HG03469 (cell line): ENCODE results near the gene POR.
"Not testable (repeated sequence)": the region's sequence is repeated elsewhere in the genome, so short reads cannot be mapped to it uniquely, and the experiment has no call there.

Source experiments
- ATAC-seq: cut with Tn5 transposase; IDR thresholded peaks from one replicate; pipeline ENCODE4 v1.9.1; 2021; ENCODE audit warnings: mild to moderate bottlenecking, moderate library complexity, moderate number of reproducible peaks; ENCODE audit not compliant: unreplicated experiment

POR gene

DNA sequence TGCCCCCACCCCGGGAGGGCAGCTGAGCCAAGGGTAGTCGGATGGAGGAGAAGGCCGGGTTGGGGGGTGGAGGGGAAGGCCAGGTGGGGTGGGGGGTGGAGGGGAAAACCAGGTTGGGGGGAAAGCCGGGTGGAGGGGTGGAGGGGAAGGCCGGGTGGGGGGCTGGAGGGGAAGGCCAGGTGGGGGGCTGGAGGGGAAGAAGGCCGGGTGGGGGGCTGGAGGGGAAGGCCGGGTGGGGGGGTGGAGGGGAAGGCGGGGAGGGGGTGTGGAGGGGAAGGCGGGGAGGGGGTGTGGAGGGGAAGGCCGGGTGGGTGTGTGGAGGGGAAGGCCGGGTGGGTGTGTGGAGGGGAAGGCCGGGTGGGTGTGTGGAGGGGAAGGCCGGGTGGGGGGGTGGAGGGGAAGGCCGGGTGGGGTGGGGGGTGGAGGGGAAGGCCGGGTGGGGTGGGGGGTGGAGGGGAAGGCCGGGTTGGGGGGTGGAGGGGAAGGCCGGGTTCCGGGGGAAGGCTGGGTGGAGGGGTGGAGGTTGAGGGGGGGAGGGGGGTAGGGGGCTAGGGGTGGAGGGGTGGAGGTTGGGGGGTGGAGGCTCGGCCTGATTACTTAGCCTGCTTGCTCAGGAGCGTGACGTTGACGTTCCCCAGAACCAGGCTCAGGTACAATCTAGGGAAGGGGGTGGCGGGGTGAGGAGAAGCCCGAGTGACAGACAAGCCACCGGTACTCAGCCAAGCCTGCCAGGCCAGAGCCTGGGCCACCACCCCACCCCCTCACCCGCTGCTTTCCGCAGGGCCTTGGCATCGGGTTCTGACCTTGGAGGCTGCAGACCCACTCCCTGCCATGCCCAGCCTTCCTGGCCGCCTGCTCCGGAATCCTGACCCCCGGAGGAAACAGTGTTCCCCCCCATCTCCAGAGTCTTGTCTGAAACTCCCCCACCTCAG lies 73.9 kb downstream of the POR start:
- ATAC-seq = no peak

DNA sequence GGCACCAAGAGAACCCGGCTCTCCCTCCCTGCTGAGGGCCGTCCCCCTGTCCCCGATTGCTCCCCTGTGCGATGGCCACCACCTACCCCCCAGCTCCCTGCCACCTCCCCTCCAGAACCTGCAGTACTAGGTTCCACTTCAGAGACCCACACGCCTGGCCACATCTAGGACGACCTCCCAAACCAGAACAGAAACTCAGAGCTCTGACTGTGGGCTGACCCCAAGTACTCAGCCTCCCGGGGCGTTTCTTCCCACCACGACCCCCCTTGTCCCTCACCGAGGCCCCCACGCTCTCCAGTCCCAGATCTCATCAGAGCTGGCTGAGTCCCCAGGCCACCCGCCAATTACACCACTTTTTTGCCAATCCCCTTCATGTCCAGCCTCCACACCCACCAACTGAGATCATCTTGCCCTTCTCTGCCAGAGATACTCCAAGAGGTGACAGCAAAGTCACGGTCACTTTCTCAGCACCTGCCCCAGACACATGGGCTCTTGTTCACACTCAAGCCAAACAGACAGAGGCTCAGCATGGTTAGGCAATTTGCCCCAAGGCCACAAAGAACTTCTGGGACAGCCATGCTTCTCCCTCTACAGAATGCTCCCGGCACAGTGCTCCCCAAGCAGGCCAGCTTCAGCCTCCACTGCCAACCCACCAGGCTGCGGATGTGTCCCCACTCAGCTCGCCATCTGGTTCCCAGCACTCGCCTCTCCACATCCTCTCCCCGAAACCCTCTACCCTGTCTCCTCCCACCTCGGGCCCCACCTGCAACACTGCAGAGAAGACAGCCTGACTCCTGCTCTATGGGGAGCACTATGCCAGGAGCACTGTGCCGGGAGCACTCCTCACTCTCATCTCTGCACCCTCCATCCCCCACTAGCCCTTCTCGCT lies 74.8 kb downstream of the POR start:
- no peak for ATAC-seq

DNA sequence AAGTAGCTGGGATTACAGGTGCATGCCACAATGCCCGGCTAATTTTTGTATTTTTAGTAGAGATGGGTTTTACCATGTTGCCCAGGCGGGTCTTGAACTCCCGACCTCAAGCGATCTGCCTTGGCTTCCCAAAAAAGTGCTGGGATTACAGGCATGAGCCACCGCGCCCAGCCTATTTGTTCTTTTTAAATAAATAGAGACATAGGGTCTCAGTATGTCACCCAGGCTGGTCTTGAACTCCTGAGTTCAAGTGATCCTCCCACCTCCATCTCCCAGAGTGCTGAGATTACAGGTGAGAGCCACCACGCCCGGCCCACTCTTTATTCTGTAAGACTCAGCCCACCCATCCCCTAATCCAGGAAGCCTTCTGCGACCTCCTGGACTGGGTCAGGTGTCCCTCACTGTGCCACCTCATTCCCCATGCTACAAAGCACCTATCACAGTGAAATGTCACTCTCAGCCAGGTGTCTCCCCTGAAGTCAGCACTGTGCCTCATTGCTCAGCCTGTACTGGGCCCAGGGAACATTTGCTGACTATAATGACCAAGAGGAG lies 76.7 kb downstream of the POR start:
- ATAC-seq = no peak

DNA sequence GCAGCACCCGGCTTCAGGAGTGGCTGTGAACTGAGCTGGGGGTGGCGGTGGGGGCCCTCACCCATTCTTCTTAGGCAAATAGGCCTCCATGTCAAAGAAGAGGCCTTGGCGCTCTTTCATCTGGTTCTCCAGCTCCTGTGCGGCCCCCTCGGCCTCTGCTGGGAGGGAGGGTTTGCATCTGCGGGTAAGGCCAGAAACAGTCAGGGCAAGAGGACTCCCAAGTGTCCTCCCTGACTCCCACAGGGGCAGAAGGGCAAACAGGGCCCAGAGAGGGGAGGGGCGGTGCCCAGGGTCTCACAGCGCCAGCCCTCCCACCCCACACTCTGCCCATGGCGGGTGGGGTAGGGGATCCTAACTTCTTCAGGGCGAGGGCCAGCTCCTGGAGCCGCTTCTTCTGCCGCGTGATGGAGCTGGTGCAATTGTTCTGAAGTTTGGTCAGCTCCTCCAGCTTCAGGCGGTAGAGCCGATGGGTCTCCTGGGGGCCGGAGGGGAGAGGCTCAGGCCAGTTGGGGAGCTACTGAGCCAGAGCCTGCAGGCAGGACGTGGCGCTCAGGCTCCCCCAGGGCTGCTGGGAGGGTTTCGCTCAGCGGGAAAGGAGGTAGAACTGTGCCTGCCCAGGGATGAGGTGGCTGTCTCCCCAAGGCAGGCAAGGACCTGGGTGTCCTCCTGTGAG lies 77.3 kb downstream of the POR start:
- ATAC-seq = no peak

DNA sequence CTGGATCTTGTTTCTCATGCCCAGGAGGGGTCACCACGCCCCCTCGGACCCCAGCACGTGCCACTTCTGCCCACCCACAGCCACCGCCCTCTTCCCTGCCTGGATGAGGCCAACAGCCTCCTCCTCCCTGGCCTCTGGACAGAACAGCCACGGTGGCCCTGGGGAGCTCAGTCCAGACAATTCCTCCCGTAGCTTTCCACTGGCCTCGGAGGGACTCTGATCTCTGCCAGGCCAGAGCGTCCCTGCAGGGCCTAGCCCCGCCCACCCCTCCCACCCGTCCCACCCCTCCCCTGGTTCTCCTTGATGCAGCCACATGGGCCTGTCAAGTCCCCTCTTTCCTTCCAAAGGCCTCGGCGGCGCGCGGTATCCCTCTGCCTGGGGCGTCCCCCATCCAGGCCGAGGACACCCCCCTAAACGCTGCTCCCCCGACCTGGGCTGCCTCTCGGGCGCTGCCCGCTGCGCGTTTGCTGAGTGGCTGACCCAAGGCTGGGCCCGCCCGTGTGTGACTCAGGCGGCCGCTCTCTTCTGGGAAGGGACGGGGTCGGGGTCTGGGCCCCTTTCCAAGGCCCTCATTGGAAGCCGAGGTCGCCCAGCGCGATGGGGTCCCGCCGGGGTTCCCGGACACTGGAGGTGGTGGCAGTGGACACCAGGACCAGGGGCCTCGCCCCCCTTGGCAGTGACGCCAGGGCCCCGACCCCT lies 78.9 kb downstream of the POR start:
- no peak for ATAC-seq

DNA sequence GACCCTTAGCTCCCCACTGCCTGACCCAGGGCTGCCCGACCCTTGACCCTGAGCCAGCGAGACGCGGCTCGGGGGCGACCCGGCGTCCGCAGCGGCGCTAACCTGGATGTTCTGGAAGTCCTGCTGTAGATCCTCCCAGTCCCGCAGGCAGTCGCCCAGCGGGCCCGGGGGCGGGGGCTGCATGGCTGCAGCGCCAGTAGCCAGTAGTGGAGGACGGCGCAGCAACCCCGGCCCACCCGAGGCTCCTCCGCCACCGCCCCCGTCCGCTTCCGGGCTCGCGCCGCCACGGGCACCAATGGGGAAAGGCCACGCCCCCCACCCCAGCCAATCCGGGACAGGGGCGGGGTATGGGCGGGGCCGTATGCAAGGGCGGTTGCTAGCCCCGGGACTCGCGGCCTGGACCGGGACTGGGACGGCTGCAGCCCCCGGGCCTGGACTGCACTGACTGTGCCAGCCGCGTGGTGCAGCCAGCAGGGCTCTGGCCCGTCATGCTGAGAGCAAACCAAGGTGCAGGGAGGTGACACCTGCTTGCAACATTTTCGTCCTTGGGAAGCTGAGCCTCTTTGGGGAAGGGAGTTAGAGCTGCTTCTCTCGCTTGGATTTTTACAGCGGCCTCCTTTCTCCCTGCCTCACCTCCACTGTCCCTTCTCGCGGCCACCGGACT lies 79.6 kb downstream of the POR start, which contains the start of gene TMEM120A:
TSS of gene TMEM120A (minus strand) at position 208 of the 664 bp plus-strand sequence. CDS start at position 183, 25 bp downstream.
- ATAC-seq = peak; percentile 89

DNA sequence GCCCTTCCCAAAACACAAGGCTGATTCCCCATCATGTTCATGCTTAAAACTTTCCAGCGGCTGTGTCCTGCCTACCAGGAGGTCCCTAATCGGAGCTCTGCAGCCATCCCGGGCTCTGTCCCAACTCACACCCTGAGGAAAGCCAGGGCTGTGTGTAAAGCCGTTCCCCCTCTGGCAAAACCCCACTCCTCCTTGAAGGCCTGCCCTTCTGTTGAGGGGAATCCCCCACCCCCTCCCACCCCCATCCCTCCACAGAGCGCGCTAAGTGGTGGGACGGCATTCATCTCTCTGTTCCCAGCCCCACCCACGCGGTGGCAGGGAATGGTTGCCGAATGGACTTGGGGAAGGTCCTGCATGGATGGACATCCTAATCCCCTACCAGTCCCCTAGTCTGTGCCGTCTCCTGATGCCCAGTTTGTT lies 80.1 kb downstream of the POR start:
- ATAC-seq = no peak

DNA sequence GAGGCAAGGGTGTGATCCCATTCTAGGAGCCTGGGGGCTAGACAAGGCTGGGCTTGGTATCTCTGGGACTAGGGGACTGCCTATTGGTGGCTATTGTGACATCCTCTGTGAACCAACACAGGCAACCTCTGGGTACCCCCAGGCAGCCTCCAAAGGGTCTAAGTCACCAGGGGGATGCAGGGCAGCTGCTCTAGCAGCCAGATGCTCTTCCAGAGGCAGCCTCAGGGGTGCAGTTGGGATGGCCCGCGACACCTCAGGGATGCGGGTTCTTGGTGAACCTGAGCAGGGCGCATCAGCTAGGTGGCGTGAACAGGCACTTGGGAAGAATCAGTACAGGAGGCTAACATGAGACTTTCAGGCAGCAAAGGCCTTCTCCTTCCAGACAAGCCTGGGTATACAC lies 81.0 kb downstream of the POR start:
- no peak for ATAC-seq

DNA sequence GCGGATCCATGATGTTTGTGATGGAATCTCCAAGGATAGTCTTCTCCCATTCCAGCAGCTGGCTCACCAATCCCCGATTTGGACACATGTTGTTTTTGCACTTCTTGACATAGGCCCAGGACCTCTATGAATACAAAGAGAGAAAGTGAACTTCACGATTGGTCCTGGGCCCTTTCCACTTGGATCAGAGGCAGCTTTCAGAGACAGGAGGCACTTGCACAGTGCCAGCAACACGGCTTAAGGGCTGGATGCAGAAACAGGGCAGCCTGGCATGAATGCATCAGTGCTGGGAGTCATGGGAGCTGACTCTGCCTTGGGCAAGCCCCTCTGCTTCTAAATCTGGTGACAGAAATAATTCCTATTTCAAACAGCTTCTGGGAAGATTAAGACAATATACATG lies 81.5 kb downstream of the POR start:
- no peak for ATAC-seq

DNA sequence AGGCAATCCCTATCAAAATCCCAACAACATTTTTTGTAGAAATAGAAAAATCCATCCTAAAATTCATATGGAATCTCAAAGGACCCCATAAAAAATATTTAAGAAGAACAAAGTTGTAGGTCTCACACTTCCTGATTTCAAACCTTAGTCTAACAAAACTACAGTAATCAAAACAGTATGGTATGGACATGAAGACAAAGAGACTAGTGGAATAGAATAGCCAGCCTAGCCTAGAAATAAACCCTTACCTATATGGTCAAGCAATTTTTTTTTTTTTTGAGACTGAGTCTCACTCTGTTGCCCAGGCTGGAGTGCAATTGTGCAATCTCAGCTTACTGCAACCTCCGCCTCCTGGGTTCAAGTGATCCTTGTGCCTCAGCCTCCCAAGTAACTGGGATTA lies 83.1 kb downstream of the POR start:
- no peak for ATAC-seq

DNA sequence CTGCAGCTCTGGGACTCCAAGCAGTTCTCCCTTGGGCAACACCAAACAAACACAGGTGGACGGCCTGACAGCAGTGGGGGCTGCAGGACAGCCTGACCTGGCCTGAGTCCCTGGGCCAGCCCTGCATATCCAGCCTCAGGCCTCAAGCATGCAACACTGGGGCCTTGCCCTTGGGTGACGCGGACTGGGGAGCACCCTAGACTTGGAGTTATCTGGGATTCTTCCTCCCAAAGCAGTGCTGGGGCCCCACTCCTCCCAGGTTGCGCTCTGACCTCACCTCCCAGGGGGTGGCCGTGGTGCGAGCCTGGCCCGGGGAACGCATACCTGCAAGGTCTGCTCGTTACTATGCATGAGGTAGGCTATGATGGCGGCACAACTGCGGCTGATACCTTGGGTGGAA lies 85.6 kb downstream of the POR start:
- no peak for ATAC-seq

DNA sequence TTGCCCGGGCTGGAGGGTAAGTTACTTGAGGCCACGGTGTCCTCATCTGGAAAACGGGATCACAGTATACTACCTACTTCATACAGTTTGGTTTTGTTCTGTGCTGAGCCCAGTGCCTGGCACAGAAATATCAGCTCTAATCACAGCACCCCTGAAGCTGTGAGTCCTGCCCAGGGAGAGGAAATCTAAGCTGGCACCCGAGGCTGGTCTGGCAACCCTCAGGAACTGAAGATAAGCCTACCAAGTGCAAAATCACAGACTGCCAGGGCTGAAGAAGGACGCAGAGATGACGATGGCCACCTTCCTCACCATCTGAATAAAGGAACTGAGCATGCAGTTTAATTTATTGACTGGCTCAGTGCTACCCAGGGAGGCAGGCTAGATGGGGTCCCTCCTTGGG lies 87.2 kb downstream of the POR start:
- no peak for ATAC-seq

DNA sequence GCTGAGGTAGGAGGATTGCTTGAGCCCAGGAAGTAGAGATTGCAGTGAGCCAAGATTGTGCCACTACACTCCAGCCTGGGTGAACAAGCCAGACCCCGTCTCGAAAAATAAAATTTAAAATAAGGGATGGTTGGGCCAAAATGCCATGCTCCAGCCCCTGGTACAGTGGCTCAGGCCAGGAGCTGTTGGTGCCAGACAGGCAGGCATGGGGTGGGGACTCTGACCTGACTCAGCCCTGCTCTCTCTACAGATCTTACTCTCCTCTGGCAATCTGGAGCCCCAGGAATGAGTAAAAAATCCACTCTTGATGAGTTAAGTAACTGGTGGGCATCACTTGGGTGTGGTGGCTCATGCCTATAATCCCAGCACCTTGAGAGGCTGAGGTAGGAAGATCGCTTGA lies 87.9 kb downstream of the POR start:
- ATAC-seq = no peak

DNA sequence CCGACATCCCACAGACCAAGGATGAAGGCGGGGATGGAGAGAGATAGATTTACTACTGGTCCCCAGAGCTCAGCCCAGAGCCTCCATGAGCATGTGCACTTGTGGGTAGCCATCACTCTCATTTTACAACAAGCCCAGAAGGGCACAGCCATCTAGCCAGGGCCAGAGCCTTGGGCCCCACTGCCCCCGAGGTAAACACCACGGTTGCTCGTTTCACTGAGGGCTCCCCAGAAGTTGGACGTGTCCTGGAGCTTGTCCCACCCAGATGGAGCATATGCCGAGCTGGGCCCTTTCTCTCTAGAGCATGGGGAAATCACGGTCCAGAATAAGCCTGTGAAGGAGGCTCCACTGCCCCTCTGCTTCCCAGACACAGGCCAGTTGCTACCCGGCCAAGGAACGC lies 88.4 kb downstream of the POR start:
- ATAC-seq = no peak

DNA sequence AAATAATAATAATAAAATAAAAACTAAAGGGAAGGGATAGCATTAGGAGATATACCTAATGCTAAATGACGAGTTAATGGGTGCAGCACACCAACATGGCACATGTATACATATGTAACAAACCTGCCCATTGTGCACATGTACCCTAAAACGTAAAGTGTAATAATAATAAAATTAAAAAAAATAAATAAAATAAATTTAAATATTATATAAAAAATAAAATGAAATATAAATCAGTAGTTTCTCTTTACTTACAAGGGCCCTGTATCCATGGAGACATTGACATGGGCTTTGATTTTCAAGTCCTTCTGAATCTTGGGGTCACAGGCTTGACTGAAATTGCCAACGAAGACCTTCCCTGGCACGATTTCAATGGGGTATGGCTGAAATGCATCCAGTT lies 90.0 kb downstream of the POR start:
- not testable (repeated sequence) for ATAC-seq

DNA sequence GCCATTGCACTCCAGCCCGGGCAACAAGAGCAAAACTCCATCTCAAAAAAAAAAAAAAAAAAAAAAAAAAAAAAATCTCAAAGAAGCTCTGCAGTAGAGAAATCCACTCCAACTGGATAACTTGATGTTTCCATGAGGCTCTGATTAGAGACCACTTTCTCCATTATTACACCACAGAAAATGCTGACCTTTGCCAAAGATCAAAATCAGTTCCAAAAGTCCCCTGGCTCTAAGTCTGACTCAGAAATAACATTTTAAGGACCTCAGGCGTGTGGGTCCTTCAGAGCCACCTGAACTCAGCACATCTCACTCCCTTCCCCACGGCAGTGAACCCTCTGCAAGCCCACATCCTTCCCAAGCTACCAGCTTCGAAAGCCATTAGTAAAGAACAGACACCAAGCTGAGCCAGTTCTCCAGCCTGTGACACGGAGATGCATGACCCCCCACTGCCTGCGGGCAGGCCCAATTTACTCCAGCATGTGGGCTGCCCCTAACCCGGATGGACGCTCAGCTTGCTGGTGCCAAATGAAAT lies 93.3 kb downstream of the POR start:
- ATAC-seq = no peak

DNA sequence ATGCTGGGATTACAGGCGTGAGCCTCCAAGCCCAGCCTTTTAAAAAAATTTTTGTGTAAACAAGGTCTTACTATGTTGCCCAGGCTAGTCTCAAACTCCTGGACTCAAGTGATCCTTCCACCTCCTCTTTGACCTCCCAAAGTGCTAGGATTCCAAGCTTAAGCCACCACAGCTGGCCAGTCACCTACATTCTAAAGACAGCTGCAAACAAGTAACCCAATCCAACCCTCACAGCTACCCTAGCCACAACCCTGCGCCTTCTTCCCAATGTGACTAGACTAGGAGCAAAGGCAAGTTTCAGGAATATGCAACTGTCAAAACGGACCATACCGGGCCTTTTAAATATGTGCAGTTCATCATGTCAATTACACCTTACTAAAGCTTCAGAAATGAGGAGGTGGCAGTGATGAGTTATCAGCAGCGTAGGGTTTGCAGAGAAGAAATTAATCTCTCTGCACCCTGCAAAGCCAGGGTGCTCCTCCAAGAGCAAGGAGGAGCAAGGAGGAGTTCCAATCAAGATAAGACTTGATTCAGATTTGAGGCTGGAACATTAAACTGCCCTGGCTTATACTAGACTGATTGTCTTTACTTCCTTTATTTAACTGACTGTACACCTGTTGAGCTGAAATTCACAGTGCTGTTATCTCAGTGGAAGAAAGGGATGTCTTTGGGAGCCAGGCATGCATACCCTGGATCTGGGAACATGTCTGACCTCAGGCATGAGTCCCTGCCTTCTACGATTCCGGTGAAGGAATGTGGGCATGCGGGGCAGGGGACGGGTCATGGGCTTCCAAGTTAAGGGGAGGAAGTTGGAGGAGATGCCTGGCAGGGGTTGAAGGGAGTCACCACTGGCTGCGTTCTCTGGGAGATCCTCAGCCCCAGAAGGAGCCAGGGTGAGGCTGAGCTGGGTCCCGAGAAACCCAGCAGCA lies 95.0 kb downstream of the POR start:
- ATAC-seq = no peak

DNA sequence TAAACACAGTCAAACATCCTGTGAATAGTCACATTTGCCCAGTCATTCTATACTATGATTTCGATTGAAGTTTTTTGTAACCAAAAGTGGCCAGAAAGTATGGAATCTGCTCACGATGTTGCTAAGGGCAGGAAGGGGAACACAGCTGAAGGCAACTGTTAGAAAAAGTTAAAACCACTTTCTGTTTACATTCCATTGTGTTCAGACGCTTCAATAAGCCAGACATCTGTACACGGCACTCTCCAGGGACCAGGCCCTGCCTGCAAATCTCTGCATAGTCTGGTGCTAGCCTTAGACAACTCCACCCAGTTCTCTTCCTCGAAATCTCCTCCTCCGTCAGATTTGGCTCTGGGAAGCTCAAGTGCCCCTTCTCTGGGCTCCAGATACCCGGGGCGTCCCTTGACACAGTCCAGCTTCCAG lies 96.5 kb downstream of the POR start:
- no peak for ATAC-seq
